Measurements from ENCODE around the gene NEO1.

NEO1 gene

GRCh38 chr15:73028031-73028430 is 24.2 kb upstream of the NEO1 start:
- DNase-seq (ENCODE audit: insufficient read length, low spot score): no peak
- no peak for TF ChIP-seq POU2F2 (IDR thresholded peaks at IDR 0.05; ENCODE audit: low read depth, low read length)
- TF ChIP-seq POLR2AphosphoS5 (IDR thresholded peaks at IDR 0.05; ENCODE audit: low read depth, low read length): no peak
- no peak for TF ChIP-seq POLR2A (IDR thresholded peaks at IDR 0.05; ENCODE audit: low read depth, low read length)
- no peak for TF ChIP-seq SPI1 (IDR thresholded peaks at IDR 0.05; ENCODE audit: low read depth, low read length)
- TF ChIP-seq TAF1 (IDR thresholded peaks at IDR 0.05; ENCODE audit: low read depth, low read length): no peak
- TF ChIP-seq PAX5 (IDR thresholded peaks at IDR 0.05; ENCODE audit: insufficient read depth, low read length, severe bottlenecking): no peak

GRCh38 chr15:73028831-73029451 is 23.3 kb upstream of the NEO1 start:
- FAIRE-seq (no peak), DNase-seq (ENCODE audit: insufficient read length, low spot score) (no peak)
- no peak for TF ChIP-seq POLR2A (IDR thresholded peaks at IDR 0.05; ENCODE audit: low read depth, low read length)
- TF ChIP-seq PAX5 (IDR thresholded peaks at IDR 0.05; ENCODE audit: insufficient read depth, low read length, severe bottlenecking): no peak
- no peak for TF ChIP-seq TAF1 (IDR thresholded peaks at IDR 0.05; ENCODE audit: low read depth, low read length)
- TF ChIP-seq SPI1 (IDR thresholded peaks at IDR 0.05; ENCODE audit: low read depth, low read length): no peak
- no peak for TF ChIP-seq POU2F2 (IDR thresholded peaks at IDR 0.05; ENCODE audit: low read depth, low read length)
- no peak for TF ChIP-seq POLR2AphosphoS5 (IDR thresholded peaks at IDR 0.05; ENCODE audit: low read depth, low read length)

More at GRCh38 chr15:73028031-73028430, 24.2 kb upstream of the NEO1 start:
- FAIRE-seq: no peak

GRCh38 chr15:73030122-73030679 is 22.1 kb upstream of the NEO1 start:
- TF ChIP-seq SPI1 (IDR thresholded peaks at IDR 0.05; ENCODE audit: low read depth, low read length): no peak
- TF ChIP-seq POU2F2 (IDR thresholded peaks at IDR 0.05; ENCODE audit: low read depth, low read length): no peak
- no peak for TF ChIP-seq POLR2AphosphoS5 (IDR thresholded peaks at IDR 0.05; ENCODE audit: low read depth, low read length)
- no peak for TF ChIP-seq PAX5 (IDR thresholded peaks at IDR 0.05; ENCODE audit: insufficient read depth, low read length, severe bottlenecking)
- TF ChIP-seq POLR2A (IDR thresholded peaks at IDR 0.05; ENCODE audit: low read depth, low read length): no peak
- TF ChIP-seq TAF1 (IDR thresholded peaks at IDR 0.05; ENCODE audit: low read depth, low read length): no peak
- no peak for FAIRE-seq
- DNase-seq (ENCODE audit: insufficient read length, low spot score): no peak

- FAIRE-seq (no peak), DNase-seq (ENCODE audit: insufficient read length, low spot score) (no peak)
- no peak for TF ChIP-seq PAX5 (IDR thresholded peaks at IDR 0.05; ENCODE audit: insufficient read depth, low read length, severe bottlenecking)
- TF ChIP-seq POU2F2 (IDR thresholded peaks at IDR 0.05; ENCODE audit: low read depth, low read length): no peak
- no peak for TF ChIP-seq POLR2A (IDR thresholded peaks at IDR 0.05; ENCODE audit: low read depth, low read length)
- no peak for TF ChIP-seq SPI1 (IDR thresholded peaks at IDR 0.05; ENCODE audit: low read depth, low read length)
- TF ChIP-seq TAF1 (IDR thresholded peaks at IDR 0.05; ENCODE audit: low read depth, low read length): no peak
- TF ChIP-seq POLR2AphosphoS5 (IDR thresholded peaks at IDR 0.05; ENCODE audit: low read depth, low read length): no peak
Observed at GRCh38 chr15:73031648-73032047, 20.6 kb upstream of the NEO1 start.

- TF ChIP-seq POLR2A (IDR thresholded peaks at IDR 0.05; ENCODE audit: low read depth, low read length) (no peak), POLR2AphosphoS5 (IDR thresholded peaks at IDR 0.05; ENCODE audit: low read depth, low read length) (no peak), SPI1 (IDR thresholded peaks at IDR 0.05; ENCODE audit: low read depth, low read length) (no peak), PAX5 (IDR thresholded peaks at IDR 0.05; ENCODE audit: insufficient read depth, low read length, severe bottlenecking) (no peak), POU2F2 (IDR thresholded peaks at IDR 0.05; ENCODE audit: low read depth, low read length) (no peak), TAF1 (IDR thresholded peaks at IDR 0.05; ENCODE audit: low read depth, low read length) (no peak)
- FAIRE-seq (no peak), DNase-seq (ENCODE audit: insufficient read length, low spot score) (no peak)
Observed at GRCh38 chr15:73033611-73034010, 18.7 kb upstream of the NEO1 start.

GRCh38 chr15:73034221-73034620 is 18.0 kb upstream of the NEO1 start:
- no peak for DNase-seq (ENCODE audit: insufficient read length, low spot score)
- FAIRE-seq: no peak
- TF ChIP-seq SPI1 (IDR thresholded peaks at IDR 0.05; ENCODE audit: low read depth, low read length): no peak
- TF ChIP-seq POLR2AphosphoS5 (IDR thresholded peaks at IDR 0.05; ENCODE audit: low read depth, low read length): no peak
- TF ChIP-seq PAX5 (IDR thresholded peaks at IDR 0.05; ENCODE audit: insufficient read depth, low read length, severe bottlenecking): no peak
- TF ChIP-seq POLR2A (IDR thresholded peaks at IDR 0.05; ENCODE audit: low read depth, low read length): no peak
- no peak for TF ChIP-seq TAF1 (IDR thresholded peaks at IDR 0.05; ENCODE audit: low read depth, low read length)
- TF ChIP-seq POU2F2 (IDR thresholded peaks at IDR 0.05; ENCODE audit: low read depth, low read length): no peak

GRCh38 chr15:73035221-73035620 is 17.0 kb upstream of the NEO1 start:
- TF ChIP-seq POLR2AphosphoS5 (IDR thresholded peaks at IDR 0.05; ENCODE audit: low read depth, low read length) (no peak), POLR2A (IDR thresholded peaks at IDR 0.05; ENCODE audit: low read depth, low read length) (no peak), PAX5 (IDR thresholded peaks at IDR 0.05; ENCODE audit: insufficient read depth, low read length, severe bottlenecking) (no peak), POU2F2 (IDR thresholded peaks at IDR 0.05; ENCODE audit: low read depth, low read length) (no peak), TAF1 (IDR thresholded peaks at IDR 0.05; ENCODE audit: low read depth, low read length) (no peak), SPI1 (IDR thresholded peaks at IDR 0.05; ENCODE audit: low read depth, low read length) (no peak)
- no peak for FAIRE-seq
- no peak for DNase-seq (ENCODE audit: insufficient read length, low spot score)

- no peak for FAIRE-seq
- DNase-seq (ENCODE audit: insufficient read length, low spot score): no peak
- TF ChIP-seq TAF1 (IDR thresholded peaks at IDR 0.05; ENCODE audit: low read depth, low read length): no peak
- no peak for TF ChIP-seq POLR2A (IDR thresholded peaks at IDR 0.05; ENCODE audit: low read depth, low read length)
- no peak for TF ChIP-seq SPI1 (IDR thresholded peaks at IDR 0.05; ENCODE audit: low read depth, low read length)
- TF ChIP-seq POLR2AphosphoS5 (IDR thresholded peaks at IDR 0.05; ENCODE audit: low read depth, low read length): no peak
- TF ChIP-seq PAX5 (IDR thresholded peaks at IDR 0.05; ENCODE audit: insufficient read depth, low read length, severe bottlenecking): no peak
- TF ChIP-seq POU2F2 (IDR thresholded peaks at IDR 0.05; ENCODE audit: low read depth, low read length): no peak
Observed at GRCh38 chr15:73038220-73038619, 14.0 kb upstream of the NEO1 start.

GRCh38 chr15:73046073-73046472 is 6.2 kb upstream of the NEO1 start:
- FAIRE-seq (no peak), DNase-seq (ENCODE audit: insufficient read length, low spot score) (no peak)
- TF ChIP-seq POLR2AphosphoS5 (IDR thresholded peaks at IDR 0.05; ENCODE audit: low read depth, low read length): no peak
- no peak for TF ChIP-seq POLR2A (IDR thresholded peaks at IDR 0.05; ENCODE audit: low read depth, low read length)
- no peak for TF ChIP-seq SPI1 (IDR thresholded peaks at IDR 0.05; ENCODE audit: low read depth, low read length)
- TF ChIP-seq TAF1 (IDR thresholded peaks at IDR 0.05; ENCODE audit: low read depth, low read length): no peak
- no peak for TF ChIP-seq POU2F2 (IDR thresholded peaks at IDR 0.05; ENCODE audit: low read depth, low read length)
- no peak for TF ChIP-seq PAX5 (IDR thresholded peaks at IDR 0.05; ENCODE audit: insufficient read depth, low read length, severe bottlenecking)
